ENCODE results near the gene BMPR1B.

GRCh38 chr4:95045429-95045828 is 287.7 kb downstream of the BMPR1B start:
- TF ChIP-seq CTCF (IDR thresholded peaks at IDR 0.05) (no peak), POLR2AphosphoS5 (IDR thresholded peaks at IDR 0.05) (no peak)

Data from prostate gland (tissue), 2 donors.